Calu3 (cell line): Measurements from ENCODE around the gene CPHXL2. TPM values are rescaled to one million over a fixed set of nuclear protein-coding genes. Genes with fewer than 3 reads are reported as not detected.

Source experiments
- BruUV-seq: library from RNA; stranded (reverse); fragments of 400-500 nt; replicated peaks from 2 replicates; lab custom pipeline; 2021; lab: Mats Ljungman, UMichigan
- CTCF ChIA-PET: fragments of 300-600 bp; sonication (Branson Sonifier 250); formaldehyde crosslinking; loops from one replicate; lab custom pipeline; 2022; ENCODE audit warnings: antibody characterized with exemption; lab: Charles Lee
- DNase-seq: peaks from one replicate; pipeline ENCODE4 v3.0.0; 2022
- H3K27ac Mint-ChIP-seq: one replicate; pipeline ENCODE4 v1.8.0; 2022; ENCODE audit warnings: mixed read lengths; ENCODE audit not compliant: unreplicated experiment
- H3K27me3 Mint-ChIP-seq: one replicate; pipeline ENCODE4 v1.8.0; 2022; ENCODE audit warnings: mixed read lengths; ENCODE audit not compliant: unreplicated experiment
- H3K36me3 Mint-ChIP-seq: one replicate; pipeline ENCODE4 v1.8.0; 2022; ENCODE audit warnings: mild to moderate bottlenecking, moderate library complexity, mixed read lengths; ENCODE audit not compliant: insufficient read depth, unreplicated experiment
- H3K4me1 Mint-ChIP-seq: one replicate; pipeline ENCODE4 v1.8.0; 2022; ENCODE audit warnings: mild to moderate bottlenecking, low read depth, mixed read lengths; ENCODE audit not compliant: unreplicated experiment
- H3K4me3 Mint-ChIP-seq: one replicate; pipeline ENCODE4 v1.8.0; 2022; ENCODE audit warnings: mild to moderate bottlenecking, low read depth, moderate library complexity, mixed read lengths; ENCODE audit not compliant: unreplicated experiment
- H3K9me3 Mint-ChIP-seq: one replicate; pipeline ENCODE4 v1.8.0; 2022; ENCODE audit warnings: low read depth, mixed read lengths; ENCODE audit not compliant: unreplicated experiment
- CTCF ChIP-seq: fragments of 200-600 bp; IDR thresholded peaks from one replicate; pipeline ENCODE4 v1.8.0; 2022; ENCODE audit warnings: antibody characterized with exemption; ENCODE audit not compliant: unreplicated experiment
- intact Hi-C: fragments of 100-400 bp; cut with micrococcal nuclease; formaldehyde crosslinking; loops from one replicate; pipeline ENCODE4 v1.10.0; 2022; ENCODE audit not compliant: unreplicated experiment
- total RNA-seq: library from RNA; stranded (reverse); gene quantifications from 2 replicates; pipeline ENCODE4 v1.2.3, GENCODE V29; 2022

CPHXL2 gene
- total RNA-seq, 1 experiment from 2014 or later, result not detected

DNA sequence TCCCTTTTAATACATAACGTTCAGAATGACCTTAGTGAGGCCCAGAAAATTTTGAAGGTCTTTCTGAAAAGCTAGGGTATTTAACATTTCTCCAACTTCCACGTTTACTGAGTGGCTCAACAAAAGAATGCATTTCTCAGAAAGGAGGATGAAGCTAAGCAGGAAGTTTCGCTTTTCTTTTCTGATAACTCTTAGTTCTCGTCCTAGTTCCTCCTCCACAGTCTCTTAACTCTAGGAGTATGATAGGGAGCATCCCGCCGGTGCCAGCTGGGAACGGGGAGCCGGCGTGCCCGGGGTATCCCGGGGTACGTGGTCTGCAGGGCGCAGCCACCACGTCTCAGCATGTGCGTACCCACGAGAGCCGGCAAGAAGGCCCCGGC is 29.7 kb downstream of the CPHXL2 start:
- DNase-seq, result no peak
- Mint-ChIP-seq H3K4me1 (peaks cover 40% of the 10 kb centered on the region), H3K36me3 (peaks cover 57% of the 10 kb centered on the region), H3K9me3 (no peaks in the 10 kb centered on the region), H3K27me3 (no peaks in the 10 kb centered on the region), H3K27ac (peak overlapping the region; percentile 97), H3K4me3 (peak overlapping the region; percentile 99)
- intact Hi-C loops, result loop anchor here (2.0 to 10.0 kb wide), 2 partner anchors 24 to 1528 kb away; partner anchors contain the start of gene ADAT1
- TSS peak; percentile 57 for BruUV-seq
- CTCF ChIA-PET, result interaction anchor here (0.6 to 1.8 kb wide), 6 partner anchors 26 to 305 kb away, joined by 3 to 9 read pairs (median 4); no protein-coding TSS in a partner anchor
- TF ChIP-seq CTCF, result no peak

- peak overlapping the region; percentile 50 for H3K4me3 Mint-ChIP-seq
- BruUV-seq, result no TSS peak
- H3K27me3 Mint-ChIP-seq, result no peaks in the 10 kb centered on the region
- CTCF ChIA-PET, result interaction anchor here (1.2 kb wide), 1 partner anchor 120 kb away, joined by 4 read pairs; no protein-coding TSS in a partner anchor
- H3K9me3 Mint-ChIP-seq, result no peaks in the 10 kb centered on the region
- DNase-seq, result no peak
- H3K27ac Mint-ChIP-seq, result peak overlapping the region; percentile 53
- peaks cover 63% of the 10 kb centered on the region for H3K36me3 Mint-ChIP-seq
- intact Hi-C loops, result loop anchor here (1.0 to 10.0 kb wide), 2 partner anchors 120 to 1530 kb away; no protein-coding TSS in a partner anchor
- peaks cover 18% of the 10 kb centered on the region for H3K4me1 Mint-ChIP-seq
- no peak for TF ChIP-seq CTCF
Observed at GRCh38 chr16:75644240-75645012, 32.4 kb downstream of the CPHXL2 start.

GRCh38 chr16:75640598-75640997 is 36.2 kb downstream of the CPHXL2 start:
- no peak for DNase-seq
- no peak overlapping the region for H3K27ac Mint-ChIP-seq
- no peak for TF ChIP-seq CTCF
- no TSS peak for BruUV-seq
- H3K9me3 Mint-ChIP-seq, result no peaks in the 10 kb centered on the region
- CTCF ChIA-PET, result no interaction called here
- H3K4me3 Mint-ChIP-seq, result no peak overlapping the region
- H3K27me3 Mint-ChIP-seq, result no peaks in the 10 kb centered on the region
- peaks cover 69% of the 10 kb centered on the region for H3K36me3 Mint-ChIP-seq
- H3K4me1 Mint-ChIP-seq, result peaks cover 18% of the 10 kb centered on the region
- intact Hi-C loops, result loop anchor here (10.0 kb wide), 1 partner anchor 1534 kb away; no protein-coding TSS in a partner anchor

DNA sequence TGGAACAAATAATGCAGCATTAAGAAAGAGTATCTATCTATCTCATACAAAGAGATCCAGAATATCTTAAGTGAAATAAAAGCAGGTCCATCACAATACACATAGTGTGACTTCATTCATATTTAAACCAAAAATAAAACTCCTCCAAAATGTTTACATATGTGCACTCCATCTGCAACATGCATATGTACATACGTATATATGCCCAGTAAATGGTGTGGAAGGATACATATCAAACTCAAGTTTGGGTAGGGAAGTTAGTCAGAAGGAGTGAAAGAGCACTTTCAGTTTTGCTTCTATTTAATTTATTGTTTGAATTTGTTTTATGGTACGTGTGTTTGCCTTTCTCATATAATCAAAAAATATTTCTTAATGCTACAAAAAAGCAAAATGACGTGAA is 41.8 kb downstream of the CPHXL2 start:
- Mint-ChIP-seq H3K9me3 (no peaks in the 10 kb centered on the region), H3K36me3 (peaks cover 73% of the 10 kb centered on the region), H3K27me3 (no peaks in the 10 kb centered on the region), H3K4me1 (no peaks in the 10 kb centered on the region), H3K4me3 (no peak overlapping the region), H3K27ac (no peak overlapping the region)
- CTCF ChIA-PET, result no interaction called here
- intact Hi-C loops, result no loop called here
- no TSS peak for BruUV-seq
- no peak for TF ChIP-seq CTCF
- DNase-seq, result no peak
